ENCODE data around the gene HERC4. TPM values are rescaled to one million over a fixed set of nuclear protein-coding genes. Genes with fewer than 3 reads are reported as not detected.

The HERC4 gene
- polyA plus RNA-seq (2013, experiment 1 of 2; ENCODE audit: insufficient read length): 38.4 TPM
- 37.4 TPM for polyA plus RNA-seq (2013, experiment 2 of 2; ENCODE audit: insufficient read length)

GRCh38 chr10:68074775-68075549 is at the start of gene HERC4:
Gene HERC4 (minus strand): TSS chr10:68075283. CDS start chr10:68073108, 2,175 bp downstream.
- peak; percentile 95 for DNase-seq

DNA sequence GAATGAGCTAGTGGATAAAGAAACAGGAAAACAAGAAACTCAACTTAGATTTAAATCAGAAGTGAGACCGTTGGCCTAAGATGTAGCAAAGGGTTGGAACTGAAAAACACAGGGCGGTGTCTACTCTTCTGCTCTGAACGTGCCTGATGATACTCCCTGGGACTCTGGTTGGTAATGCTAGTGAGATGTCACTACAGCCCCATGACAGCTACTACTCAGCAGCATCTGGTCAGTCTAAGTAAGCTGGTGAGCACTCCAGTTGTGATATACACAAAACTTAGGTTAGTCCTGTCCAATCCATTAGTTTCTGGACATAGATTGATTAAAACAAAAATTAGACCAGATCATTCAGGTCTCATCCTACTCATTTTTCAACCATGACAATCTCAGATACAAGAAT is 49.6 kb upstream of the HERC4 start:
- no peak for DNase-seq

GRCh38 chr10:68121852-68122251 is 46.8 kb upstream of the HERC4 start:
- no peak for DNase-seq

- no peak for DNase-seq
These were observed 46.1 kb upstream of the HERC4 start for GRCh38 chr10:68121020-68121743.

- no peak for DNase-seq
These were observed 43.6 kb upstream of the HERC4 start for GRCh38 chr10:68118657-68119056.

DNA sequence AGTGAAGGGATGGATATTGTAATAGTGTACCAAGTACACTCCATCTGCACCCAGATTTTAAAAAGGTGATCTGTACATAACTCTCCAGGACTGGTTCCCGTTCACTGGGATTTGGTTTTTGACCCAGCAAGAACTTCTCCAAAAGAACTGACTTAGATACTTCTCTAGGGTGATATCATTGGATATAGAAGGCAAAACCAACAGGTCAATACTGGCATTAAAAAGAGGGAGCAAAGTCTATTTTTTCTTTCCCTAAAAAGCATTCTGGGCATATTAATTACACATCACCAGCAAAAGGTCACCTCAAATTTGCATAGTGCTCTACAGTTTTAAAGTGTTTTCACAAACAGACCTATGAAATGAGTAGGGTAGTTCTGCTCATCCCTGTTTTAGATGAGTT is 37.8 kb upstream of the HERC4 start:
- no peak for DNase-seq

DNA sequence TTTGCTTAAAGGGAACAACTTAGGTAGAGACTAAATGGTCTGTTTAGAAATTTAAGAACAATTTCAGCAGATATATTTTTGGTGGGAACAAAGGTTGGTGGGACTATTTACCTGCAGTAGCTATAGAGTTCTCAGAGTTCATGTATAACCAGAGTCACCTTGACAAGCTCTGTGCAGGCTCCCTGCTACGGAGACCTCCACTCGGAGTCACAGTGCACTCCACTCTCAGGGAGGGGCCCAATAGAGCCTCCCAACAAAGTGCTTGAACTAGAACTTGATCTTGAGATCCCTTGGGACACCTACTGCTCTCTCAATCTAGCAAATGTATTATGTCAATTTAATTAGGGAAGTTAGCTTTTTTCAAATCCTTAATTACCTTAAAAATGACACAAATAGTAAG is 36.5 kb upstream of the HERC4 start:
- DNase-seq: no peak

DNA sequence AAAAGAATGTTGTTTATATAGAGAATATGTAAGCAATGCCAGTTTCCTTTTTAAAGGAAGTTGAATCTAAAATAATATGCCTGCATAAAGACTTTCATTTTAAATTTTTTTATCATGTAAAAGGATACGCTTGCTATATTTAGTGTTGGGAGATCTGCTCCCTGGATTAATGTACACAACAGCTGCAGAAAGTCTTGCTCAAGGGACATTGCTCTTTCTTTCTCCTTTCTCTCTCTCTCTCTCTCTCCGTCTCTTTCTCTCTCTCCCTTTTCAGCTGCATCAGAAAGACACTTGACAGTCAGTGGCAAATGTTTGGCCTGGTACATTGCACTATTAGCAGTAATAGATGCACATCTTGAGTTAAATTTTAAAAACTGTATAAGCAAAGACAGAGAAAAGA is 34.9 kb upstream of the HERC4 start:
- no peak for DNase-seq

DNA sequence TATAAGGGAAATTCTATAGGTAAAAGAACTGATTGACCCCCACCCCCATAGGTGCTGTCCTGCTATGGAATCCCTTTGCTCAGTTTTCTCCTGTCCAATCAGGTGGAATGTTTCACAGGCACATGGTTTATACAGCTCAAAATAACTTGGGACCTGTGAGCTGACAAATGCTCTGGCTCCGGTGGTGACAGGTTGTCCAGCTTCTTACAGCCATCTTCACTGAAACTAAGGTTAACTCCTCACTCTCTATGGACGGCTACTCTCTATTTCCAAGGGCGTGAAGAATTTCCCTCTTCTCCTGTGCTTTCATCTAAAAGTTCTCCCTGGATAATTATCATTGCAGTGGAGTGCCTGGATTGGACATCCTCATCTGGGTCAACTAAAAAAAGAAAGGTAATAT is 34.2 kb upstream of the HERC4 start, which contains the start of gene MYPN:
Gene MYPN (plus strand): TSS at position 158 of the 400 bp plus-strand sequence. CDS start 11,951 bp downstream, outside the sequence.
- DNase-seq: no peak

GRCh38 chr10:68108653-68109052 is 33.6 kb upstream of the HERC4 start:
- DNase-seq: no peak

DNA sequence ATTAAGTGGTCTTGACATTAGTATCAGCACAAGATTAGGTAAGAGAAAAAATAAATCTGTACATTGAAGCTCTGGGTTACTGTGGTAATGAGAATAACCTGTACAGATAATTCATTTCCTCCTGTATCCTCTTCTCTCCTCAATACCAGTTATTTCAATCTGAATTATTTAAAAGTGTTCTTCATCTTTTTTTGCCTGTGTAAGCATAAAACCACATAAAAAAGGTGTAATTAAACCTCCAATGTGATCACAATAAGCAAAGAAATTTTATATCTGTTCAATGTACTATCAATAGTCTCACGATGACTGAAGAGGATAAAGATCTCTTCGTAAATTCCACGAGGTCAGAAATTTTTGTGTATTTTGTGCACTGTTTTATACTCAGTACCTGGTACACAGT is 33.0 kb upstream of the HERC4 start:
- DNase-seq: no peak

DNA sequence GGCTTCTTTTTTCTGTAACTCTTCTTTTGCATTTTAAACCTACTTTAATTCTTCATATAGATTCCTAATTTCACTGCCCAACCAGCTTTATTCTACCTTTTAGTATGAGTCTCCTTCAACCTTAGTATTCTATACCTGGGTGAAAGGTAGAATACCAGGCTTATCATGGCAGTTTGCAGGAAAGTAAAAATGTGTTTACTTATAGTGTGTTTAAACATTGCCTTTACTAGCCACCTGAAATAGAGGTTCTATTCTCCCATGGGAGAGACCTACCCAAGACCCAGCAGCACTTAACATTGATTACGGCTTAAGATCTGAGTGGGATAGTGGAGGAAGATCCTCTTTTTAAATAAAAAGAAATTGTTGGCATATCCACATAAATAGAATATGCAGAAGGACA is 32.6 kb upstream of the HERC4 start:
- DNase-seq: no peak

- peak; percentile 94 for DNase-seq
These were observed 31.6 kb upstream of the HERC4 start for GRCh38 chr10:68106656-68107055.

GRCh38 chr10:68105820-68106219 is 30.7 kb upstream of the HERC4 start:
- DNase-seq: peak; percentile 74

DNA sequence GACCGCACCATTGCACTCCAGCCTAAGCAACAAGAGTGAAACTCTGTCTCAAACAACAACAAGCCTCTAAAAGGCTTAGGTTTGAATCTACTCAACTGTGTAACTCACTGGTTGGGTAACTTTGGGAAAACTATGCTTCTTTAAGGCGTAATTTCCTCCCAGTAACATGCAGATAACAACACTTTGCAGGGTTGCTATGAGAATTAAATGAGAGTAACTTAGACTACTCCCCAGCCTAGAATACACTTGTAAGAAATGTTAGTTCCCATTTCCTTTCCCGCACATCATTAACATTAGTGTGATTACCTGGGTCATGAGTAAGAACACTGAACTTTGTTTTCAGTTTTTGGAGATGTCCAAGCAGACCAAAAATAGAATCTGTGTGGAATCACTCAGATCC is 28.8 kb upstream of the HERC4 start:
- no peak for DNase-seq

DNA sequence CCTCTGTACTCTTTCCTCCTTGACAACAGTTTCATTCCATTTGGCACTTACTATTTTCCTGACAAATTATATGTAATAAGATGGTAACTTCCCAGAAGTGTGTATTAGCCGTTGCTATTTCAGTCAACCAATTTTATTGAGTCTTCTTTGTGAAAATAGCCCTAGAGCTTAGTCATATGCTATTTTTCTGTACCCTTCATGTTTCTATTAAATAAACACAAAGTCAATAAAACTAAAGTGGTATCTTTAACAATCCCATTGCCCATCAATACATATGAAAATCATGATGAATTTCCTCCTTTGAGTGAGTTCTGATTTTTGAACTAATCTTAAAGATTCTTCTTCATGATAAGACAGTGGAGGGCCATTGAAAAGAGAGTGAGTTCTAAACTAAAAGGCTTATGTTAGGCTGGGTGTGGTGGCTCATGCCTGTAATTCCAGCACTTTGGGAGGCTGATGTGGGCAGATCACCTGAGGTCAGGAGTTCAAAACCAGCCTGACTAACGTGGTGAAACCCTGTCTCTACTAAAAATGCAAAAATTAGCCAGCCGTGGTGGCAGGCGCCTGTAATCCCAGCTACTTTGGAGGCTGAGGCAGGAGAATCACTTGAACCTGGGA is 28.3 kb upstream of the HERC4 start:
- no peak for DNase-seq

DNA sequence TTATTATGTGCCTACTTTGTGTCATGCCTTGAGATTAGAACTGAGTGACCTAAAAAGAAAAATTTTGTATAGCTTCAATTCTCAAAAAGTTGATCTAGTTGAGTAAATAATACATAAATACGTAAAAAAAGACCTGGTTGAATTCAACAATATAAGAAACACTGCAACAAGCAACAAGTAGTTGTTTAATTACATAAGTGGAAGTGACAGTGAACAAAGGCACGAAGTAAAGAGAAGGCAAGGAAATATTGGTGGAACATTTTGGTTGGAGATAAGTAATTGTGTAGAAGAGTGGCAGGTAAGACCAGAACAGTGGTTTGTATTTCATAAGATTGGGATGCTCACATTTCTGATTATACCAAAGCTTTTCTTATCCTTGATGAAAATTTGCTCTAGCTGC is 26.0 kb upstream of the HERC4 start:
- no peak for DNase-seq

GRCh38 chr10:68099736-68100135 is 24.7 kb upstream of the HERC4 start:
- DNase-seq: peak; percentile 86

DNA sequence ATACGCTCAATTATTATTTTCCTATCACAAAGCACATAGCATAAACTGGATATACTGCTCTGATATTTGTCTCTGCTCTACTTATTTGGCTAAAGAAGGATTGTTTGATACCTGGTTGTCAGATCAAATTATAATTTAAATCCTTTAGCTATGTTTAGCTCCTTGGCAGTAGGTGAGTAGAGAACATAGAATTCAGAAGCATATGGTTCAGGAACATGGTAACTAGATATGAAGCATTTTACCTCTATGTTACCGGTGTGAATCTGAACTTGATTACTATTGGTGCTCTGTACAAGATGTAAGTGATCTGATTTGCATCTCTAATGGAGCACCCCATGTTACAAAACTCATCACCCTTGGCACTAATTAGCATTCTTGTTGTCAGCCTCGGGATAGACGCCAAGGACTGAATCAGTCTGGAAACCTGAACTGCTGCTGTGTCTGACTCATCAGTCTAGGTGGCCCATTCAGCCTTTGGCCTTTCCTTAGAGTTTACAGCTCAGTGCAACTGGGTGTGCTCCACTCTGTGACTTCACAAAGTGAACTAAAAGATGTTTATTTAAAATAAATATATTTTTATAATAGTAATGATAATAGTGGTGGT is 21.9 kb upstream of the HERC4 start:
- peak; percentile 93 for DNase-seq

- peak; percentile 79 for DNase-seq
These were observed 20.1 kb upstream of the HERC4 start for GRCh38 chr10:68095153-68095552.

GRCh38 chr10:68092512-68092911 is 17.4 kb upstream of the HERC4 start:
- peak; percentile 58 for DNase-seq

DNA sequence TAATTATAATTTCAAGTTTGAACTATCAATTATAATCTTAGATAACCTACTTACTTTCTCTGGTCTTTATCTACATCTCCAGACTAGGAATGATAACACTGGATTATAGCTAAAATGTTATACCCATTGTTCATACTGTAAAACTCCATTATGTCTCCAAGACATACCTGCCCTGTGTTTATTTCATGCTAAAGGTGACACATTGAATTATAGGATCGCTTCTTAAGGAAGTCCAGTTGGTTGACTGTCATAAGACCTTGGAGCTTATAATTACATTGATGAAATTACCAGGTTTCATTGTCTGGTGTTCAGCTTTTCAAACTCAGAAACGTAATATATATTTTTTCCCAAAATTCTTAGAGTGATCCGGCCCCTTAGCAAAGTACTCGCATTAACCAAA is 15.5 kb upstream of the HERC4 start:
- DNase-seq: no peak

- no peak for DNase-seq
These were observed 13.7 kb upstream of the HERC4 start for GRCh38 chr10:68088740-68089139.

All from fibroblast of skin of abdomen (primary cell).